Fibroblast of lung (primary cell): ENCODE results near the gene ELFN1.

Source experiments
- EZH2 ChIP-seq: IDR thresholded peaks from 2 replicates; pipeline ENCODE4 v1.5.1; 2012; ENCODE audit warnings: low read length, control low read depth, mild to moderate bottlenecking; ENCODE audit errors: missing control alignments
- TF ChIP-seq, protein P1 (sequence below), 2 donors: IDR thresholded peaks in 1 of 2; conservative IDR thresholded peaks in 1 of 2; 1 replicate in 1 of 2; 2 replicates in 1 of 2; pipeline ENCODE4 v1.5.1; 2011 to 2012; ENCODE audit warnings: low read length in 2 of 2, control low read depth in 1 of 2, inconsistent platforms in 1 of 2, low read depth in 1 of 2, mild to moderate bottlenecking in 1 of 2

DNA sequence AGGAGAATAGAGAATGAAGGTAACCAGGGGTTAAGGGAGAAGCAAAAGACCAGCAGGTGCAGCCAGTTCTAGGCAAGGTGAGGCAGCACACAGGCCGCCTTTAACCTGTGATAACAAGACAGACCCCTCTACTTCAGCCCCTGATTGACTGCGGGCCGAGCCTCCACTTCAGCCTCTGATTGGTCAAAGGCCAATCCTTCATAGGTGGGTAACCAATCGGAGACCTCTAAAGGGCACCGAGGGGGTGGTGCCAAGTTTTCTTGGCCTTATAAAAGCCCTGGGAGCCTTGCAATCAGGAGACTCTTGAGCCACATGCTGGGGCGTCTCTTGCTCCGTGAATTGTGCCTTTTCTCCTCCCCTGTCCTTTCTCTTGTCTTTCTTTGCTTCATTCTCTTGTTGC is 98.8 kb downstream of the ELFN1 start:
- TF ChIP-seq, protein P1, sequence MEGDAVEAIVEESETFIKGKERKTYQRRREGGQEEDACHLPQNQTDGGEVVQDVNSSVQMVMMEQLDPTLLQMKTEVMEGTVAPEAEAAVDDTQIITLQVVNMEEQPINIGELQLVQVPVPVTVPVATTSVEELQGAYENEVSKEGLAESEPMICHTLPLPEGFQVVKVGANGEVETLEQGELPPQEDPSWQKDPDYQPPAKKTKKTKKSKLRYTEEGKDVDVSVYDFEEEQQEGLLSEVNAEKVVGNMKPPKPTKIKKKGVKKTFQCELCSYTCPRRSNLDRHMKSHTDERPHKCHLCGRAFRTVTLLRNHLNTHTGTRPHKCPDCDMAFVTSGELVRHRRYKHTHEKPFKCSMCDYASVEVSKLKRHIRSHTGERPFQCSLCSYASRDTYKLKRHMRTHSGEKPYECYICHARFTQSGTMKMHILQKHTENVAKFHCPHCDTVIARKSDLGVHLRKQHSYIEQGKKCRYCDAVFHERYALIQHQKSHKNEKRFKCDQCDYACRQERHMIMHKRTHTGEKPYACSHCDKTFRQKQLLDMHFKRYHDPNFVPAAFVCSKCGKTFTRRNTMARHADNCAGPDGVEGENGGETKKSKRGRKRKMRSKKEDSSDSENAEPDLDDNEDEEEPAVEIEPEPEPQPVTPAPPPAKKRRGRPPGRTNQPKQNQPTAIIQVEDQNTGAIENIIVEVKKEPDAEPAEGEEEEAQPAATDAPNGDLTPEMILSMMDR (conservative IDR thresholded peaks at IDR 0.05 in 1 of 2, IDR thresholded peaks at IDR 0.05 in 1 of 2; ENCODE audit: low read depth in 1 of 2, low read length in 2 of 2), result no peak
- TF ChIP-seq EZH2, result no peak
